H1 (cell line): ENCODE measurements around the gene CSH1. TPM values are rescaled to one million over a fixed set of nuclear protein-coding genes. Genes with fewer than 3 reads are reported as not detected.

Source experiments
- CTCF ChIA-PET: fragments of 300-600 bp; sonication (Branson Sonifier 250); formaldehyde crosslinking; loops from one replicate; lab custom pipeline; 2021; ENCODE audit not compliant: partially characterized antibody; lab: Charles Lee
- POLR2A ChIA-PET: fragments of 300-600 bp; sonication (Branson Sonifier 250); formaldehyde crosslinking; loops from one replicate; lab custom pipeline; 2021; ENCODE audit warnings: inconsistent platforms; ENCODE audit not compliant: partially characterized antibody; lab: Charles Lee
- DNase-seq, 2 experiments: peaks; one replicate each; pipeline versions ENCODE4 v3.0.0 to v3.0.0-alpha.2; 2010 to 2022; ENCODE audit warnings: low spot score in 2 of 2, low read depth in 1 of 2, mixed read lengths in 1 of 2
- FAIRE-seq: peaks from 2 replicates; lab custom pipeline; 2011; peaks lifted over from hg19 to GRCh38; lab: Jason Lieb, UNC
- H2AFZ ChIP-seq: 2 replicates; pipeline ENCODE4 v1.8.1; 2012; ENCODE audit warnings: low read length, inconsistent platforms
- H2AK5ac ChIP-seq: 2 replicates; pipeline ENCODE4 v1.6.1; 2013; ENCODE audit warnings: low read depth, low read length
- H2BK120ac ChIP-seq: replicated peaks from 2 replicates; pipeline ENCODE3; 2013; ENCODE audit warnings: low read depth, low read length, inconsistent platforms
- H2BK12ac ChIP-seq: 2 replicates; pipeline ENCODE4 v1.6.1; 2013; ENCODE audit warnings: low read depth, low read length
- H2BK15ac ChIP-seq: 2 replicates; pipeline ENCODE4 v1.6.1; 2013; ENCODE audit warnings: low read length
- H2BK20ac ChIP-seq: 2 replicates; pipeline ENCODE4 v1.6.1; 2013; ENCODE audit warnings: low read length
- H2BK5ac ChIP-seq: 2 replicates; pipeline ENCODE4 v1.6.1; 2013; ENCODE audit warnings: low read depth, low read length
- H3K14ac ChIP-seq: 2 replicates; pipeline ENCODE4 v1.6.1; 2013; ENCODE audit warnings: inconsistent platforms; ENCODE audit not compliant: insufficient read length
- H3K18ac ChIP-seq: 2 replicates; pipeline ENCODE4 v1.6.1; 2013; ENCODE audit warnings: low read length; ENCODE audit errors: extremely low read depth
- H3K23ac ChIP-seq: 2 replicates; pipeline ENCODE4 v1.6.1; 2013; ENCODE audit warnings: inconsistent platforms; ENCODE audit not compliant: insufficient read length
- H3K23me2 ChIP-seq: 2 replicates; pipeline ENCODE4 v1.6.1; 2013; ENCODE audit warnings: low read depth, low read length
- H3K27ac ChIP-seq: 2 replicates; pipeline ENCODE4 v1.6.1; 2011; ENCODE audit warnings: low read depth, low read length, inconsistent platforms
- H3K27me3 ChIP-seq, 4 experiments: replicated peaks in 1 of 4; 1 replicate in 1 of 4; 2 replicates in 3 of 4; pipeline versions ENCODE4 v1.6.1 to v1.8.1; 2011 to 2013; ENCODE audit warnings: low read length in 3 of 4, mild to moderate bottlenecking in 3 of 4, inconsistent platforms in 2 of 4, mixed read lengths in 2 of 4, moderate library complexity in 1 of 4; ENCODE audit not compliant: control insufficient read depth in 3 of 4, insufficient read depth in 3 of 4; ENCODE audit errors: extremely low read depth in 1 of 4
- H3K36me3 ChIP-seq, 4 experiments: 2 replicates each; pipeline versions ENCODE4 v1.6.1 to v1.8.1; 2011 to 2013; ENCODE audit warnings: mild to moderate bottlenecking in 4 of 4, low read length in 3 of 4, moderate library complexity in 2 of 4, control low read depth in 1 of 4, inconsistent platforms in 1 of 4; ENCODE audit not compliant: insufficient read depth in 4 of 4, control insufficient read depth in 2 of 4
- H3K4ac ChIP-seq: replicated peaks from 2 replicates; pipeline ENCODE3; 2013; ENCODE audit warnings: low read length, low read depth, mixed read lengths, inconsistent platforms; ENCODE audit not compliant: insufficient read length
- H3K4me1 ChIP-seq, 4 experiments: replicated peaks in 1 of 4; 1 replicate in 1 of 4; 2 replicates in 3 of 4; pipeline versions ENCODE4 v1.6.1 to v1.8.1; 2011 to 2013; ENCODE audit warnings: low read length in 3 of 4, inconsistent platforms in 2 of 4, mixed read lengths in 1 of 4; ENCODE audit not compliant: insufficient read depth in 4 of 4, control insufficient read depth in 3 of 4
- H3K4me2 ChIP-seq, 2 experiments: 2 replicates each; pipeline versions ENCODE4 v1.6.1 to v1.8.1; 2011 to 2013; ENCODE audit warnings: low read depth in 2 of 2, low read length in 2 of 2, control low read depth in 1 of 2, inconsistent platforms in 1 of 2, mild to moderate bottlenecking in 1 of 2; ENCODE audit not compliant: insufficient read depth in 1 of 2
- H3K4me3 ChIP-seq, 4 experiments: fragments of 200-600, 300-600 bp in 1 of 4; sonication (generic), shearing (Covaris generic), sonication (Bioruptor Twin) in 1 of 4; 2 replicates each; pipeline versions ENCODE4 v1.5.1 to v1.8.1; 2011 to 2016; ENCODE audit warnings: low read length in 4 of 4, low read depth in 3 of 4, control low read depth in 2 of 4, inconsistent platforms in 2 of 4, mild to moderate bottlenecking in 2 of 4, mixed read lengths in 1 of 4, moderate library complexity in 1 of 4; ENCODE audit not compliant: insufficient read depth in 2 of 4; ENCODE audit errors: extremely low read depth in 1 of 4
- H3K56ac ChIP-seq: replicated peaks from 2 replicates; pipeline ENCODE3; 2013; ENCODE audit warnings: low read depth, mild to moderate bottlenecking, mixed read lengths, low read length, inconsistent platforms; ENCODE audit not compliant: insufficient read length
- H3K79me1 ChIP-seq: 2 replicates; pipeline ENCODE4 v1.6.1; 2013; ENCODE audit warnings: low read depth, low read length, control low read depth
- H3K79me2 ChIP-seq, 2 experiments: 2 replicates each; pipeline versions ENCODE4 v1.6.1 to v1.8.1; 2012 to 2013; ENCODE audit warnings: low read length in 2 of 2, mild to moderate bottlenecking in 2 of 2, inconsistent platforms in 1 of 2; ENCODE audit not compliant: insufficient read depth in 2 of 2, control insufficient read depth in 1 of 2
- H3K9ac ChIP-seq, 4 experiments: replicated peaks in 1 of 4; 1 replicate in 1 of 4; 2 replicates in 3 of 4; pipeline versions ENCODE4 v1.6.1 to v1.8.1; 2011 to 2013; ENCODE audit warnings: low read depth in 3 of 4, low read length in 3 of 4, control low read depth in 2 of 4, mild to moderate bottlenecking in 2 of 4, moderate library complexity in 2 of 4, inconsistent platforms in 1 of 4; ENCODE audit errors: extremely low read depth in 1 of 4
- H3K9me3 ChIP-seq, 2 experiments: 2 replicates each; pipeline versions ENCODE4 v1.6.1 to v1.8.1; 2012 to 2013; ENCODE audit warnings: mild to moderate bottlenecking in 2 of 2, moderate library complexity in 2 of 2, control low read depth in 1 of 2, inconsistent platforms in 1 of 2, low read depth in 1 of 2, low read length in 1 of 2, mixed read lengths in 1 of 2; ENCODE audit not compliant: insufficient read depth in 2 of 2
- H4K20me1 ChIP-seq, 2 experiments: replicated peaks in 1 of 2; 2 replicates each; pipeline versions ENCODE3 to v1.8.1; 2011 to 2013; ENCODE audit warnings: inconsistent platforms in 2 of 2, low read length in 2 of 2, mild to moderate bottlenecking in 1 of 2; ENCODE audit not compliant: insufficient read depth in 2 of 2, control insufficient read depth in 1 of 2
- H4K5ac ChIP-seq: 2 replicates; pipeline ENCODE4 v1.6.1; 2013; ENCODE audit warnings: low read length, low read depth, mixed read lengths, inconsistent platforms; ENCODE audit not compliant: insufficient read length
- H4K8ac ChIP-seq: 2 replicates; pipeline ENCODE4 v1.8.0; 2013; ENCODE audit warnings: mild to moderate bottlenecking, moderate library complexity, low read length, inconsistent platforms; ENCODE audit not compliant: insufficient read depth; ENCODE audit errors: extremely low read depth
- H4K91ac ChIP-seq: replicated peaks from 2 replicates; pipeline ENCODE3; 2013; ENCODE audit warnings: low read length, mixed read lengths, inconsistent platforms; ENCODE audit not compliant: insufficient read length
- CBX8 ChIP-seq: fragments of 300-800, 300-1000 bp; sonication (generic); IDR thresholded peaks from 2 replicates; pipeline ENCODE4 v1.7.1; 2016; ENCODE audit warnings: low read depth, low read length, borderline replicate concordance
- E2F6 ChIP-seq: IDR thresholded peaks from 2 replicates; pipeline ENCODE4 v1.6.1; 2012; ENCODE audit warnings: inconsistent platforms
- JUN ChIP-seq: IDR thresholded peaks from 2 replicates; pipeline ENCODE4 v1.6.1; 2011; ENCODE audit warnings: low read depth, mild to moderate bottlenecking, improper control_type of control experiment, low read length
- KDM1A ChIP-seq: fragments of 200-600, 300-600 bp; sonication (generic); IDR thresholded peaks from 2 replicates; pipeline ENCODE4 v1.7.1; 2016; ENCODE audit warnings: mild to moderate bottlenecking, low read length, borderline replicate concordance
- WGBS, 2 experiments: shearing (Covaris generic) in 1 of 2; methylation state at CpG; one replicate each; pipeline versions ENCODE4 v1.1.6 to v1.1.7; 2013 to 2015; ENCODE audit warnings: low lambda C conversion rate in 2 of 2, mixed read lengths in 2 of 2, inconsistent platforms in 1 of 2, low coverage in 1 of 2, missing lambda C conversion rate in 1 of 2; ENCODE audit not compliant: insufficient replicate concordance in 2 of 2, insufficient coverage in 1 of 2, insufficient read length in 1 of 2; ENCODE audit errors: extremely low coverage in 1 of 2, missing lambda C conversion rate in 1 of 2; 5-methylcytosine and 5-hydroxymethylcytosine counted together
- polyA plus RNA-seq, 7 experiments: library from polyadenylated mRNA; depleted of rRNA in 3 of 7; stranded (reverse) in 5 of 7; unstranded in 2 of 7; fragments of >200 nt in 5 of 7; fragments of 200-250 nt in 2 of 7; gene quantifications; 1 replicate in 5 of 7; 2 replicates in 1 of 7; 4 replicates in 1 of 7; pipeline versions ENCODE4 v1.2.1 to v1.2.3, GENCODE V29; 2011 to 2013; ENCODE audit warnings: missing spikeins in 2 of 7, mixed read lengths in 2 of 7
- total RNA-seq: library from RNA; stranded (reverse); fragmentation: NEBNext Ultra II Directional; extraction: Animal tissue kit (Norgen Biotek cat#: 25700); gene quantifications from 2 replicates; pipeline ENCODE4 v1.2.1, GENCODE V29; 2021

CSH1 gene
- total and polyA plus RNA-seq, 2 of the 8 experiments (the other 6 are each of a cell fraction or from before 2014, with no cell fraction given): 0.12 TPM; not detected in 1

GRCh38 chr17:63910096-63910495 lies 13.7 kb upstream of the CSH1 start:
- Histone ChIP-seq H3K79me2 (no peaks in the 10 kb centered on the region), H3K56ac (no peak overlapping the region), H2BK15ac (no peak overlapping the region), H3K4me3 (no peak overlapping the region), H3K14ac (no peak overlapping the region), H3K27ac (no peak overlapping the region), H4K91ac (no peak overlapping the region), H3K4me1 (peaks cover 0 to 4% (median under 1%) of the 10 kb centered on the region in 4 experiments; a peak in 2 of 7 replicates), H3K9ac (no peak overlapping the region), H4K20me1 (no peaks in the 10 kb centered on the region), H2BK5ac (no peak overlapping the region), H4K5ac (no peak overlapping the region), H3K23me2 (no peaks in the 10 kb centered on the region), H2BK20ac (no peak overlapping the region), H3K23ac (no peak overlapping the region), H4K8ac (no peak overlapping the region), H2AK5ac (no peak overlapping the region), H2BK12ac (no peak overlapping the region), H3K4ac (no peak overlapping the region)
- FAIRE-seq: no peak
- ChIA-PET POLR2A (no interaction called here), CTCF (interaction anchor here (0.8 to 11.2 kb wide), 24 partner anchors 9 to 192 kb away, joined by 3 to 270 read pairs (median 12); partner anchors contain the start of genes CD79B, CSH1, GH1 and GH2)
- 89% methylated on average over 13 of the region's 14 CpGs; no CpG with 5 or more reads in 1 of the 2 experiments for WGBS, 2 experiments
- TF ChIP-seq KDM1A (no peak), E2F6 (no peak), CBX8 (no peak), JUN (no peak)
- TF ChIP-seq, all 59 proteins: peak for 0
- Histone ChIP-seq H2BK120ac (no peak overlapping the region), H3K18ac (no peak overlapping the region), H3K4me2 (no peak overlapping the region), H3K36me3 (no peaks in the 10 kb centered on the region), H3K27me3 (no peaks in the 10 kb centered on the region), H3K79me1 (no peaks in the 10 kb centered on the region), H3K9me3 (no peaks in the 10 kb centered on the region), H2AFZ (no peak overlapping the region)
- DNase-seq: no peak
